HG02678 (cell line): ENCODE results near the gene GRM5.
"Not testable (repeated sequence)": the region's sequence is repeated elsewhere in the genome, so short reads cannot be mapped to it uniquely, and the experiment has no call there.

Experiments used
- ATAC-seq: cut with Tn5 transposase; IDR thresholded peaks from one replicate; pipeline ENCODE4 v1.9.1; 2021; ENCODE audit warnings: mild to moderate bottlenecking, moderate library complexity; ENCODE audit not compliant: unreplicated experiment

The GRM5 gene

GRCh38 chr11:88978992-88979391, 86.8 kb downstream of the GRM5 start:
- ATAC-seq, result not testable (repeated sequence)

DNA sequence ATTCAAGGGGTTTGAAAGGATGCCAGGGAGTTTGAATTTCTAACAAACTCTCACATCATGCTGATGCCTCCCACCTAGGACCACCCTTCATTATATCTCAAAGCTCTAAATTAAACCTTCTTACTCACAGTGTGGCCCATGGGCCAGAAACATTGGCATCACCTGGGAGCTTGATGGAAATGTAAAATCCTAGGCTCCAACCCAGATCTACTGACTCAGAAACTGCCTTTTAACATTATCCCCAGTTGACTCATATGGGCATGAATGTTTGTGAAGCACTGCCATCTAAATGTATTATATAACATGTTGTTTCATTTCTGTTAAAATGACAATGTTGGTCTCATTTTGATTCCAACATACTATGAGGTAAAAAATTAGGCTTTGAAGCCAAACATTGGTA, 90.3 kb downstream of the GRM5 start:
- not testable (repeated sequence) for ATAC-seq

DNA sequence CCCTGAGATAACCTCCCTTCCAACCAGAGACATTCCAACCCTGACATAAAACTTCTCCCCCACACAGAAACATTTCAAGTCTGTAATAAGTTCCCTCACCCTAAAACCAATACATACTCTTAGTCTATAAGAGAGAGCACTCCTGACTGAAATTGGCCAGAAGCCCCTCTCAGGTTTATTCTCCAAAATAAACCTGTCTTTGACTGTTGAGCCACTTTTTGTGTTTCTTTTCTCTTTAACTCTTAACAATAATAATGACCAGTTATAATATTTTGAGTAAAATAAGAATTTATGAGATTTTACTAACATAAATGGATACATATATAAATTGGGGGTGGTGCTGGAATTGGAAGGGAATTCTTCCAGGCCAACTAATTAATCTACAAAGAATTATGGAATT, 93.6 kb downstream of the GRM5 start:
- no peak for ATAC-seq

- ATAC-seq, result not testable (repeated sequence)
Measured at GRCh38 chr11:88961621-88962020, 104.2 kb downstream of the GRM5 start.

DNA sequence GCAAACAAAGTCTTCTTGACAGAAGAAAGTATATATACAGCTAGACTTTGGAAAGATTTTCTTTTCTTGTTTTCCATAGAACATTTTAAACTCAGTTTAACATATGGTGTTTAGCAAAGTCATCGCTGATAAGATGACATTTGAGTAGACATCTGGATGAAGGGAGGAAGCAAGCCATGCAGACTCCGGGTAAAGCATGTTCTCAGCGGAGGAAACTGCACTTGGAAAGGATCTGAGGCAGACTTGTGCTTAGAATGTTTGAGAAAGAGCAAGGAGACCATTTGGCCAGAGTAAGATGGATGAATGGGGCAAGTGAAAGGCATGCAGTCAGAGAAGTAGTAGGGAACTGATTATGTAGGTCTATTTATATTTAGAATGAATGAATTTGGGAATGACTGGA, 105.9 kb downstream of the GRM5 start:
- ATAC-seq, result not testable (repeated sequence)

DNA sequence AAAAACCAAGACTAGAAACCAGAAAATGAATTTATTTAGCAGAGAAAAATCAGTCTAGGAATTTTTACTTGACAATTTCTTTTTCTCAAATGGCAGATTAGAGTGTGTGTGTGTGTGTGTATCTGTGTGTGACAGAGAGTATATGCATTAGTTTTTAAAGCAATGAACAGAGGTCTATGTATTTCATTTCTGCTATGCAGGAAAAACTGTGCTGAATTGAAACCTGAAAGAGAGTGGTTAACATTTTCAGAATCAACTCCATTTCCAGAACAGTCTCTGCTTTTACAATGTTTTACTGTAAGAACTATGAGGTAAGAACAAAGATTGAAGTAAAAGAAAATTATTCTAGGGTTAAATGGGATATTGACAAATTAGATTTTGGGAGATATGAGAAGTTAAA, 114.8 kb downstream of the GRM5 start:
- no peak for ATAC-seq

GRCh38 chr11:88948908-88949307, 116.9 kb downstream of the GRM5 start:
- ATAC-seq, result not testable (repeated sequence)

DNA sequence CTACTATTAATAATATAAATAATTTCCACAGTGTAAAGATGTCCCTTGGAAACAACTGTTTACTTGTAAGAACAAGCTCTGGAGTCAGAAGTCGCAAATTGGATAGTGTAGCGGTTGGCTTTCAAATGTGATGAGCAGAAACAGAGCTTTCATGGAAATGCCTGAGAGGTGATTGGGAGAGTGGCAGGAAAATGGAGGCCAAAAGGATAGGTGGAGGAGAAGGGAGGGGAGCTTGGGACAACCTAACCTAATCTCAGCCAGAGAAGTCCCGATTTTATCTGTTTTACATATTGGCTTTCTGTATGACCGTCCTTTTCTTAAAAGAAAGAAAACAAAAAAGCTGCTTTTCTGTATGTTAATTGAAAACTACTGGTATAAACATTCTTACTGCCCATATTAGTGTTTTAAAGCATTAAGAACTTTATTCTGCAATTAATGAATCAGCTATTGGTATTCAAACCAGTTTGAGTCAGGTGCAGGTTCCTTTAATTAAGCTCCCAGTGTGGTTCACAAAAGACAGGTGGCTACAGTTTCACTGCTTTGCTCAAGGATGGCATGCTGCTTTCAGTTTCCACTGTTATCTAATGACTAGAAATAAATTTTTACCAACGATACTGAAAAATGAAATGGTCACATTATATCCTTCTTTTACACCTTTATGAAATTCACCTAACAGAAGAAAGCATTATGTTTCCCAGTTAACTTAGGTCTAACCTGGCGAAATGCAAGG, 117.8 kb downstream of the GRM5 start:
- ATAC-seq, result peak; percentile 66

DNA sequence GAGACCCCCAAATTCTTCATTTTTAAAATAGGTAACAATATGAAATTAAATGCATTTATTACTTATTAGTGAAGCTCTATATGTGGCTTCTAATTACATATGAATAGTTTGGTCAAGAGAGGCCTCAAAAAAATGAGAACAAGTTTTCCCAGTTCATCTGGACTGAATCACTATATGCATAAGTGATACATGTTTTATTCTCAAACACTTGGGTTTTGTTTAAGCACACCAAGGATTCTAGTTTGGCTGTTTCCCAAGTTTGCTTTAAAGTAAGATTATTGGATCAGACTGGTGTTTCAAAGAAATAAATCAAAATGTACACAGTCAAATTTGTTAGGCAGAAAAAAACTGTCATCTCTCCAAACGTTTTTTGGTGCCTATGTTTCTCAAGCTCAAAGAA, 136.1 kb downstream of the GRM5 start:
- not testable (repeated sequence) for ATAC-seq

- not testable (repeated sequence) for ATAC-seq
Measured at GRCh38 chr11:88917065-88917464, 148.7 kb downstream of the GRM5 start.

- no peak for ATAC-seq
Measured at GRCh38 chr11:88909500-88909899, 156.3 kb downstream of the GRM5 start.

DNA sequence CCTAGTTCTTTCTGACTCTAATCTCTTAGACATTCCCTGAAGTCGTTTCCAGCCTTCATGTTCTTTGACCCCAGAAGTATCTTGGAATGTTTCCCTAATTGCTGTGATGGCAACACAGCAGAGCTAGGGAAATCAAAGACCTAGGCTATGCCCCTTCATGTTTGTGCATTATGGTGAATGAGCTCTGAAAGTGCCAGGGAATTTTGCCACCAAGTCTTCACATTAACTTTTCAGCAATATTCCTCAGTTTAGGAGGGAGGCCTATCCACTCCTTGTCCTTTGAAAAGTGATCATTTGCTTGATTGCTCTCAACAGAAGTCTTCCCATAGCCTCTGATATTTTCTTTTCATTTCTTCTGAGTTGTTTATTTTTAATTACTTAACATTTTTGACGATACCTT, 164.3 kb downstream of the GRM5 start:
- ATAC-seq, result not testable (repeated sequence)

- ATAC-seq, result not testable (repeated sequence)
Measured at GRCh38 chr11:88888855-88889254, 176.9 kb downstream of the GRM5 start.

GRCh38 chr11:88886796-88887195, 179.0 kb downstream of the GRM5 start:
- no peak for ATAC-seq

- ATAC-seq, result not testable (repeated sequence)
Measured at GRCh38 chr11:88882800-88883199, 183.0 kb downstream of the GRM5 start.

DNA sequence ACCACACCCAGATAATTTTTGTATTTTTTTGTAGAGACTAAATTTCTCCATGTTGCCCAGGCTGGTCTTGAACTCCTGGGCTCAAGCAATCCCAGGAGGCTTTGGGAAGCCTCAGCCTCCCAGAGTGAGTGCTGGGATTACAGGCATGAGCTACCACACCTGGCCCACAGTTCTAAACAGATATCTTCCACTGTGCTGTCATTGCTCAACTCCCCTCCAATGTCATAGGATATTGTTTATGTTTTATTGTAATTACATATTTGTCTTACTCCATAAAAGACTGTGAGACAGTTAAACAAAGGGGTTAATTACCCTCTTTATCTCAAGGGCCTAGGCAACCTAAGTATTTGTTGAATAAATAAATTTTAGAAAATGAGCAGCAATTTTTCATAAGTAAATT, 204.2 kb downstream of the GRM5 start:
- ATAC-seq, result no peak

DNA sequence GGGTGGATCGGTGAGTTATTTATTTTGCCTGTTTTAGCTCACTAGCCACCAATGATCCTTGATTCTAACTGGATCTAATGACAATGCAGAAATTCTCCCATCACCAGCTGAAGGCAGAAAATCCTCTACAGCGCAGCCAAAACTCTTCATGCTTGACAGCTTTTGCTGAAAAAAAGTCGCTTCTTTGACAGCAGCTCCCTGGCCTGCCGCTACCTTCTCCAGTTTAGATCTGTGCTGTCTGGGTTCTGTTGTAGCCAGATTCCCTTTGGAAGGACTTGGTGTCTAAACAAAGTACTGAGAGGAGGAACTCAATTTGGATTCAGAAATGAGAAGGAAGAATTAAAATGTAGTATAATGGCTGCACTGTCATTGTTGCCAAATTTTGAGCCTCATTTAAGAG, 205.4 kb downstream of the GRM5 start:
- not testable (repeated sequence) for ATAC-seq

DNA sequence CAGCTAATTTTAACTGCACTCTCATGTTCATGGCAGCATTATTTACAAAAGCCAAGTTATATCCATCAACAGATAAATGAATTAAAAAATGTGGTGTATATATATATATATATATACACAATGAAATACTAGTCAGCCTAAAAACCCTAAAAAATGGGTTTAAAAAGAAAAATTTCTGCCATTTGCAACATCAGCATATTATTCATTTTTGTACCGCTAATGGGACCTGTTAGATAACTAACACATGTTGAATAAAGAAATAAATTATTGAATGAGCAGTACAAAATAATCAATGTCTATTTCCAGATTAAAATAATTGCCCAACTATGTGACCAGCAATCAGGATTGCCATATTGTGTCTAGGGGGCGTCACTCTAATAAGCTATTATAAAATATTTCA, 211.8 kb downstream of the GRM5 start:
- not testable (repeated sequence) for ATAC-seq

GRCh38 chr11:88851547-88851946, 214.2 kb downstream of the GRM5 start:
- not testable (repeated sequence) for ATAC-seq

DNA sequence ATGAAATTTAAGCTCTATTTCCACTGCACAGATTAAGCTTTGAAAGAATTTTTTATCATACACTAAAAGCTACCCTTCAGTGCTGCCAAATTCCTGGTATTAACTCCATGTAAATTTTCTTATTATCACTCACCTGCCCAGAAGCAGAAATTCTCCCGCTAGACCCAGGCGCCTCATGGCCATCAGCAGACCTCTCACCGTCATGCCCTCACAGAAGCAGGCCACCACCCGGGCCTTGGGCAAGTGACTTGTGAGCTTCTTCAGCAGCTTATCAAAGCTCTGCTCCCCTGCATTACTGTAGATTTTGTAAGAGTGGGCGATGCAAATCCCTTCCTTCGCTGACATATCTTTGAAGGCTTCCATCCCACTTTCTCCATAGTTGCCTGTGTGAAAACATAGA, 216.0 kb downstream of the GRM5 start:
- not testable (repeated sequence) for ATAC-seq

DNA sequence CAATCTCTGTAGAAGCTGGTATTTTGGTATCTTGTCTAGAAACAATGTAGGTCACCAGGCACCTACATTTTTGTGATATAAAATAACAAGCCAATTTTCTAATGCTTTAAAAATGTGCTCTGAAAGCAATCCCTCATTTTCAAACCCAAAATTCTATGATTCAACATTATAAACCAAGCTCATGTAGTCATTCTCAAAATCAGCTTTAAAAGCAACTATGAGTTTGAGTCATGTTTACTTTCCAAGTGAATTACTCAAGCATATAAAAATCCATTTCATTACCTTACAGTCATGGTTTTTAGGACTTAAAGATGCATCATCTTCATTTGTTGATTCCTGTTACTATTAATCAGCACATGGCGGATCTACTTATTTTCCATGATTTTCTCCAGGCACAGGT, 216.4 kb downstream of the GRM5 start:
- no peak for ATAC-seq

GRCh38 chr11:88846266-88846665, 219.5 kb downstream of the GRM5 start:
- ATAC-seq, result not testable (repeated sequence)

DNA sequence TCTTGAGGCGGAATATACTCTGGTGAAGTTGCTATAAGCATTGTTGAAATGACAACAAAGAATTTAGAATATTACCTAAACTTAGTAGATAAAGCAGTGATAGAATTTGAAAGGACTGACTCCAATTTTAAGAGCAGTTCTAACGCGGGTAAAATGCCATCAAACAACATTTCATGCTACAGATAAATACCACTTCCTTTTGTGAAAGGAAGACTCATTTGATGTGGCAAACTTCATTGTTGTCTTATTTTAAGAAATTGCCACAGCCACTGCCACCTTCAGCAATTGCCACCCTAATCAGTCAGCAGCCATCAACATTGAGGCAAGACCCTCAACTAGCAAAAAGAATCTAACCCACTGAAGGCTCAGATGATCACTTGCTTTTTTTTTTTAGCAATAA, 220.8 kb downstream of the GRM5 start:
- not testable (repeated sequence) for ATAC-seq
